ENCODE data around the gene P3H2.

- no peak for TF ChIP-seq CTCF (IDR thresholded peaks at IDR 0.05; ENCODE audit: low read depth, low read length)
- TF ChIP-seq POLR2A (IDR thresholded peaks at IDR 0.05; ENCODE audit: extremely low read depth, insufficient read length) = no peak
- no peak for TF ChIP-seq MAX (IDR thresholded peaks at IDR 0.05; ENCODE audit: low read depth, low read length)
Observed at GRCh38 chr3:190097025-190097424, 23.7 kb downstream of the P3H2 start.

All from NB4 (cell line).